ENCODE results near the gene PRSS2. TPM values are rescaled to one million over a fixed set of nuclear protein-coding genes. Genes with fewer than 3 reads are reported as not detected.

PRSS2 gene
- total and polyA plus RNA-seq, 2 donors from 2014 or later, result not detected

GRCh38 chr7:142803901-142804300, 33.1 kb downstream of the PRSS2 start:
- no peak overlapping the region for H3K4me3 ChIP-seq (ENCODE audit: low read length in 3 of 3)
- FAIRE-seq, result no peak
- DNase-seq, result no peak
- intact Hi-C loops (cut with DNase I), result no loop called here
- no peak for TF ChIP-seq CTCF (IDR thresholded peaks at IDR 0.05; ENCODE audit: borderline replicate concordance, extremely low read depth, insufficient read depth)
- H3K4me1 ChIP-seq (ENCODE audit: control insufficient read depth in 2 of 3, insufficient read depth in 2 of 3, low read depth in 1 of 3, low read length in 3 of 3), result no peaks in the 10 kb centered on the region
- H3K9ac ChIP-seq (ENCODE audit: low read length in 3 of 3), result no peak overlapping the region
- H3K9me3 ChIP-seq (ENCODE audit: control insufficient read depth in 2 of 3, insufficient read depth in 1 of 3, low read length in 3 of 3), result no peaks in the 10 kb centered on the region
- H3K27ac ChIP-seq (ENCODE audit: low read depth in 2 of 2, low read length in 2 of 2), result no peak overlapping the region
- H3K27me3 ChIP-seq (ENCODE audit: control insufficient read depth, insufficient read depth, low read length), result peaks cover 5% of the 10 kb centered on the region
- no peaks in the 10 kb centered on the region for H3K36me3 ChIP-seq (ENCODE audit: control insufficient read depth in 2 of 3, insufficient read depth in 3 of 3, low read length in 3 of 3)

GRCh38 chr7:142804728-142805207, 34.0 kb downstream of the PRSS2 start:
- Histone ChIP-seq H3K27ac (ENCODE audit: low read depth in 2 of 2, low read length in 2 of 2) (no peak overlapping the region), H3K27me3 (ENCODE audit: control insufficient read depth, insufficient read depth, low read length) (peaks cover 3% of the 10 kb centered on the region), H3K36me3 (ENCODE audit: control insufficient read depth in 2 of 3, insufficient read depth in 3 of 3, low read length in 3 of 3) (no peaks in the 10 kb centered on the region), H3K9me3 (ENCODE audit: control insufficient read depth in 2 of 3, insufficient read depth in 1 of 3, low read length in 3 of 3) (no peaks in the 10 kb centered on the region), H3K4me1 (ENCODE audit: control insufficient read depth in 2 of 3, insufficient read depth in 2 of 3, low read depth in 1 of 3, low read length in 3 of 3) (no peaks in the 10 kb centered on the region), H3K4me3 (ENCODE audit: low read length in 3 of 3) (no peak overlapping the region), H3K9ac (ENCODE audit: low read length in 3 of 3) (no peak overlapping the region)
- intact Hi-C loops (cut with DNase I), result no loop called here
- TF ChIP-seq CTCF (IDR thresholded peaks at IDR 0.05; ENCODE audit: borderline replicate concordance, extremely low read depth, insufficient read depth), result no peak
- FAIRE-seq, result no peak
- DNase-seq, result peak in 1 of 5 donors; percentile 20

GRCh38 chr7:142805350-142806021, 34.7 kb downstream of the PRSS2 start:
- no peak for DNase-seq
- H3K4me1 ChIP-seq (ENCODE audit: control insufficient read depth in 2 of 3, insufficient read depth in 2 of 3, low read depth in 1 of 3, low read length in 3 of 3), result no peaks in the 10 kb centered on the region
- FAIRE-seq, result no peak
- H3K27ac ChIP-seq (ENCODE audit: low read depth in 2 of 2, low read length in 2 of 2), result no peak overlapping the region
- H3K9me3 ChIP-seq (ENCODE audit: control insufficient read depth in 2 of 3, insufficient read depth in 1 of 3, low read length in 3 of 3), result no peaks in the 10 kb centered on the region
- TF ChIP-seq CTCF (IDR thresholded peaks at IDR 0.05; ENCODE audit: borderline replicate concordance, extremely low read depth, insufficient read depth), result no peak
- H3K4me3 ChIP-seq (ENCODE audit: low read length in 3 of 3), result no peak overlapping the region
- no peak overlapping the region for H3K9ac ChIP-seq (ENCODE audit: low read length in 3 of 3)
- no peaks in the 10 kb centered on the region for H3K27me3 ChIP-seq (ENCODE audit: control insufficient read depth, insufficient read depth, low read length)
- intact Hi-C loops (cut with DNase I), result no loop called here
- H3K36me3 ChIP-seq (ENCODE audit: control insufficient read depth in 2 of 3, insufficient read depth in 3 of 3, low read length in 3 of 3), result no peaks in the 10 kb centered on the region

GRCh38 chr7:142806022-142806356, 35.2 kb downstream of the PRSS2 start:
- Histone ChIP-seq H3K4me1 (ENCODE audit: control insufficient read depth in 2 of 3, insufficient read depth in 2 of 3, low read depth in 1 of 3, low read length in 3 of 3) (no peaks in the 10 kb centered on the region), H3K36me3 (ENCODE audit: control insufficient read depth in 2 of 3, insufficient read depth in 3 of 3, low read length in 3 of 3) (no peaks in the 10 kb centered on the region), H3K27ac (ENCODE audit: low read depth in 2 of 2, low read length in 2 of 2) (no peak overlapping the region), H3K4me3 (ENCODE audit: low read length in 3 of 3) (no peak overlapping the region), H3K27me3 (ENCODE audit: control insufficient read depth, insufficient read depth, low read length) (no peaks in the 10 kb centered on the region), H3K9me3 (ENCODE audit: control insufficient read depth in 2 of 3, insufficient read depth in 1 of 3, low read length in 3 of 3) (no peaks in the 10 kb centered on the region), H3K9ac (ENCODE audit: low read length in 3 of 3) (no peak overlapping the region)
- no peak for FAIRE-seq
- TF ChIP-seq CTCF (IDR thresholded peaks at IDR 0.05; ENCODE audit: borderline replicate concordance, extremely low read depth, insufficient read depth), result no peak
- intact Hi-C loops (cut with DNase I), result no loop called here
- no peak for DNase-seq
